Gastrocnemius medialis (tissue), 4 donors: ENCODE results near the gene PARP8. TPM values are rescaled to one million over a fixed set of nuclear protein-coding genes. Genes with fewer than 3 reads are reported as not detected.

Experiments
- ATAC-seq, 2 donors: fragments of 150-250 bp; one replicate each; pipeline ENCODE4 v1.9.1; 2016
- DNase-seq, 2 donors: peaks; one replicate each; pipeline ENCODE4 v3.0.0-alpha.2; 2019
- H3K27ac ChIP-seq, 4 donors: fragments of 200-600 bp; sonication (generic); 1 replicate in 1 of 4; 2 replicates in 3 of 4; pipeline ENCODE4 v1.5.1; 2016 to 2018; ENCODE audit warnings: mild to moderate bottlenecking in 2 of 4, moderate library complexity in 1 of 4
- H3K27me3 ChIP-seq, 3 donors: fragments of 200-600 bp; sonication (generic) in 2 of 3; 1 replicate in 1 of 3; 2 replicates in 2 of 3; pipeline versions ENCODE4 v1.5.1 to v1.6.0; 2016 to 2019; ENCODE audit warnings: mild to moderate bottlenecking in 1 of 3, moderate library complexity in 1 of 3
- H3K36me3 ChIP-seq, 2 donors: fragments of 200-600 bp; sonication (generic) in 1 of 2; one replicate each; pipeline ENCODE4 v1.5.1; 2017 to 2018
- H3K4me1 ChIP-seq, 2 donors: fragments of 200-600 bp; sonication (generic) in 1 of 2; one replicate each; pipeline ENCODE4 v1.5.1; 2016 to 2017; ENCODE audit warnings: mild to moderate bottlenecking in 2 of 2
- H3K4me3 ChIP-seq, 4 donors: fragments of 200-600 bp; sonication (generic) in 3 of 4; 1 replicate in 1 of 4; 2 replicates in 3 of 4; pipeline ENCODE4 v1.5.1; 2016 to 2019; ENCODE audit warnings: mild to moderate bottlenecking in 2 of 4
- H3K9me3 ChIP-seq, 3 donors: fragments of 200-600 bp; sonication (generic) in 2 of 3; 1 replicate in 1 of 3; 2 replicates in 2 of 3; pipeline ENCODE4 v1.5.1; 2016 to 2019
- POLR2A ChIP-seq, 2 donors: fragments of 450-650 bp; IDR thresholded peaks; one replicate each; pipeline ENCODE4 v1.6.1; 2017; ENCODE audit warnings: antibody characterized with exemption in 2 of 2, mild to moderate bottlenecking in 2 of 2, moderate library complexity in 2 of 2
- in situ Hi-C, 4 donors: fragments of 200-750 bp; cut with MboI; loops; one replicate each; pipeline versions ENCODE4 v1.15.0 to v1.8.0; 2017; ENCODE audit warnings: low sequenced_read_pairs in 4 of 4
- intact Hi-C: fragments of 100-400 bp; cut with DNase I; formaldehyde crosslinking; loops from one replicate; pipeline ENCODE4 v1.15.1; 2023; ENCODE audit warnings: low total_unique reads
- total RNA-seq, 4 donors: library from RNA; depleted of rRNA; stranded (reverse); fragments of >200 nt; gene quantifications; one replicate each; pipeline versions ENCODE4 v1.1.0 to v1.2.3, GENCODE V29; 2016
- TF ChIP-seq, protein P1 (sequence below), 5 experiments: fragments of 450-650 bp in 3 of 5; fragments of 200-600 bp in 2 of 5; sonication (generic) in 2 of 5; IDR thresholded peaks in 4 of 5; conservative IDR thresholded peaks in 1 of 5; 1 replicate in 4 of 5; 2 replicates in 1 of 5; pipeline ENCODE4 v1.5.1; 2016 to 2019; ENCODE audit warnings: antibody characterized with exemption in 5 of 5, mild to moderate bottlenecking in 3 of 5, moderate library complexity in 3 of 5

Gene PARP8
- total RNA-seq, 4 donors from 2014 or later = 1.0 to 1.9 (median 1.5) TPM

- DNase-seq (no peak), ATAC-seq (no peak)
- Histone ChIP-seq H3K27me3 (no peaks in the 10 kb centered on the region), H3K36me3 (no peaks in the 10 kb centered on the region), H3K4me1 (no peaks in the 10 kb centered on the region), H3K9me3 (no peaks in the 10 kb centered on the region), H3K4me3 (no peak overlapping the region), H3K27ac (no peak overlapping the region)
- in situ Hi-C loops (no loop called here), intact Hi-C loops (no loop called here)
- TF ChIP-seq, protein P1, sequence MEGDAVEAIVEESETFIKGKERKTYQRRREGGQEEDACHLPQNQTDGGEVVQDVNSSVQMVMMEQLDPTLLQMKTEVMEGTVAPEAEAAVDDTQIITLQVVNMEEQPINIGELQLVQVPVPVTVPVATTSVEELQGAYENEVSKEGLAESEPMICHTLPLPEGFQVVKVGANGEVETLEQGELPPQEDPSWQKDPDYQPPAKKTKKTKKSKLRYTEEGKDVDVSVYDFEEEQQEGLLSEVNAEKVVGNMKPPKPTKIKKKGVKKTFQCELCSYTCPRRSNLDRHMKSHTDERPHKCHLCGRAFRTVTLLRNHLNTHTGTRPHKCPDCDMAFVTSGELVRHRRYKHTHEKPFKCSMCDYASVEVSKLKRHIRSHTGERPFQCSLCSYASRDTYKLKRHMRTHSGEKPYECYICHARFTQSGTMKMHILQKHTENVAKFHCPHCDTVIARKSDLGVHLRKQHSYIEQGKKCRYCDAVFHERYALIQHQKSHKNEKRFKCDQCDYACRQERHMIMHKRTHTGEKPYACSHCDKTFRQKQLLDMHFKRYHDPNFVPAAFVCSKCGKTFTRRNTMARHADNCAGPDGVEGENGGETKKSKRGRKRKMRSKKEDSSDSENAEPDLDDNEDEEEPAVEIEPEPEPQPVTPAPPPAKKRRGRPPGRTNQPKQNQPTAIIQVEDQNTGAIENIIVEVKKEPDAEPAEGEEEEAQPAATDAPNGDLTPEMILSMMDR (IDR thresholded peaks at IDR 0.05 in 4 of 5, conservative IDR thresholded peaks at IDR 0.05 in 1 of 5) = no peak
- TF ChIP-seq POLR2A (IDR thresholded peaks at IDR 0.05) = no peak
Measured at GRCh38 chr5:50874306-50875001, 208.0 kb downstream of the PARP8 start.

- H3K27ac ChIP-seq = no peak overlapping the region
- TF ChIP-seq, protein P1 (IDR thresholded peaks at IDR 0.05 in 4 of 5, conservative IDR thresholded peaks at IDR 0.05 in 1 of 5) = no peak
- TF ChIP-seq POLR2A (IDR thresholded peaks at IDR 0.05) = no peak
- H3K27me3 ChIP-seq = no peaks in the 10 kb centered on the region
- intact Hi-C loops (no loop called here), in situ Hi-C loops (no loop called here)
- no peak for ATAC-seq
- H3K4me1 ChIP-seq = no peaks in the 10 kb centered on the region
- H3K36me3 ChIP-seq = no peaks in the 10 kb centered on the region
- DNase-seq = no peak
- no peak overlapping the region for H3K4me3 ChIP-seq
- H3K9me3 ChIP-seq = no peaks in the 10 kb centered on the region
Measured at GRCh38 chr5:50875002-50875344, 208.5 kb downstream of the PARP8 start.

GRCh38 chr5:50878470-50878869, 212.0 kb downstream of the PARP8 start:
- intact Hi-C loops (no loop called here), in situ Hi-C loops (no loop called here)
- no peaks in the 10 kb centered on the region for H3K36me3 ChIP-seq
- H3K9me3 ChIP-seq = no peaks in the 10 kb centered on the region
- H3K27ac ChIP-seq = no peak overlapping the region
- DNase-seq (no peak), ATAC-seq (no peak)
- TF ChIP-seq, protein P1 (IDR thresholded peaks at IDR 0.05 in 4 of 5, conservative IDR thresholded peaks at IDR 0.05 in 1 of 5) = no peak
- no peak overlapping the region for H3K4me3 ChIP-seq
- no peaks in the 10 kb centered on the region for H3K27me3 ChIP-seq
- no peaks in the 10 kb centered on the region for H3K4me1 ChIP-seq

- Histone ChIP-seq H3K27me3 (no peaks in the 10 kb centered on the region), H3K36me3 (no peaks in the 10 kb centered on the region), H3K4me3 (no peak overlapping the region), H3K4me1 (no peaks in the 10 kb centered on the region), H3K27ac (no peak overlapping the region), H3K9me3 (no peaks in the 10 kb centered on the region)
- DNase-seq = no peak
- intact Hi-C loops (no loop called here), in situ Hi-C loops (no loop called here)
- ATAC-seq = no peak
- TF ChIP-seq POLR2A (IDR thresholded peaks at IDR 0.05) = no peak
- TF ChIP-seq, protein P1 (IDR thresholded peaks at IDR 0.05 in 4 of 5, conservative IDR thresholded peaks at IDR 0.05 in 1 of 5) = no peak
Measured at GRCh38 chr5:50881407-50881806, 215.0 kb downstream of the PARP8 start.
